CD14-positive monocyte (primary cell): ENCODE data around the gene RNF213. TPM values are rescaled to one million over a fixed set of nuclear protein-coding genes. Genes with fewer than 3 reads are reported as not detected.

Experiments used
- DNase-seq, 3 donors: peaks; one replicate each; pipeline ENCODE4 v3.0.0-alpha.2; 2011 to 2022
- H2AFZ ChIP-seq: 2 replicates; pipeline ENCODE4 v1.6.0; 2012; ENCODE audit warnings: mild to moderate bottlenecking, low read depth, low read length, inconsistent platforms; ENCODE audit not compliant: insufficient read depth, poor library complexity, severe bottlenecking
- H3K27ac ChIP-seq, 2 donors: 1 replicate in 1 of 2; 2 replicates in 1 of 2; pipeline ENCODE4 v1.5.1; 2012 to 2013; ENCODE audit warnings: low read length in 2 of 2, control low read depth in 1 of 2, inconsistent platforms in 1 of 2, low read depth in 1 of 2, mild to moderate bottlenecking in 1 of 2
- H3K27me3 ChIP-seq, 2 donors: one replicate each; pipeline versions ENCODE4 v1.6.0 to v1.6.1; 2011 to 2013; ENCODE audit warnings: low read length in 2 of 2; ENCODE audit not compliant: control insufficient read depth in 2 of 2, insufficient read depth in 2 of 2
- H3K36me3 ChIP-seq, 2 donors: replicated peaks in 1 of 2; 1 replicate in 1 of 2; 2 replicates in 1 of 2; pipeline versions ENCODE4 v1.5.1 to v1.6.1; 2012 to 2013; ENCODE audit warnings: low read length in 2 of 2, control low read depth in 1 of 2, inconsistent platforms in 1 of 2, mild to moderate bottlenecking in 1 of 2; ENCODE audit not compliant: insufficient read depth in 2 of 2, control insufficient read depth in 1 of 2
- H3K4me1 ChIP-seq, 2 donors: 1 replicate in 1 of 2; 2 replicates in 1 of 2; pipeline versions ENCODE4 v1.5.1 to v1.6.1; 2012 to 2013; ENCODE audit warnings: low read length in 2 of 2, control low read depth in 1 of 2, inconsistent platforms in 1 of 2, mild to moderate bottlenecking in 1 of 2, moderate library complexity in 1 of 2; ENCODE audit not compliant: insufficient read depth in 2 of 2, control insufficient read depth in 1 of 2
- H3K4me2 ChIP-seq: replicated peaks from 2 replicates; pipeline ENCODE3; 2012; ENCODE audit warnings: low read length, moderate library complexity, mild to moderate bottlenecking; ENCODE audit not compliant: poor library complexity, severe bottlenecking; ENCODE audit errors: extremely low read depth
- H3K4me3 ChIP-seq, 3 experiments: fragments of 200-600 bp in 1 of 3; sonication (generic) in 1 of 3; replicated peaks in 1 of 3; 1 replicate in 2 of 3; 2 replicates in 1 of 3; pipeline ENCODE4 v1.5.1; 2011 to 2013; ENCODE audit warnings: low read length in 3 of 3, mild to moderate bottlenecking in 3 of 3, control low read depth in 2 of 3, low read depth in 2 of 3, inconsistent platforms in 1 of 3, moderate library complexity in 1 of 3
- H3K79me2 ChIP-seq: 2 replicates; pipeline ENCODE4 v1.6.0; 2012; ENCODE audit warnings: mild to moderate bottlenecking, control low read depth, inconsistent platforms, low read length, moderate library complexity; ENCODE audit not compliant: insufficient read depth
- H3K9ac ChIP-seq: 2 replicates; pipeline ENCODE4 v1.6.0; 2017; ENCODE audit warnings: low read length, mild to moderate bottlenecking; ENCODE audit not compliant: insufficient read depth, poor library complexity, severe bottlenecking
- H3K9me3 ChIP-seq, 2 donors: replicated peaks in 1 of 2; 1 replicate in 1 of 2; 2 replicates in 1 of 2; pipeline versions ENCODE4 v1.5.1 to v1.6.1; 2012 to 2013; ENCODE audit warnings: low read length in 2 of 2, control low read depth in 1 of 2; ENCODE audit not compliant: control insufficient read depth in 1 of 2, insufficient read depth in 1 of 2
- H4K20me1 ChIP-seq: 2 replicates; pipeline ENCODE4 v1.6.0; 2012; ENCODE audit warnings: mild to moderate bottlenecking, low read length, control low read depth, moderate library complexity; ENCODE audit not compliant: insufficient read depth
- H3K27ac Mint-ChIP-seq, 7 donors: one replicate each; pipeline ENCODE4 v1.8.0; 2020; ENCODE audit warnings: mild to moderate bottlenecking in 7 of 7, mixed read lengths in 7 of 7, moderate library complexity in 6 of 7, inconsistent platforms in 2 of 7
- H3K27me3 Mint-ChIP-seq, 3 donors: one replicate each; pipeline ENCODE4 v1.8.0; 2021 to 2022; ENCODE audit warnings: low read depth in 3 of 3, mild to moderate bottlenecking in 3 of 3, mixed read lengths in 3 of 3, moderate library complexity in 3 of 3, inconsistent platforms in 1 of 3
- H3K36me3 Mint-ChIP-seq, 2 donors: one replicate each; pipeline ENCODE4 v1.8.0; 2020; ENCODE audit warnings: mixed read lengths in 2 of 2, inconsistent platforms in 1 of 2, mild to moderate bottlenecking in 1 of 2
- H3K4me1 Mint-ChIP-seq: one replicate; pipeline ENCODE4 v1.8.0; 2020; ENCODE audit warnings: mild to moderate bottlenecking, mixed read lengths
- H3K4me3 Mint-ChIP-seq, 2 donors: one replicate each; pipeline ENCODE4 v1.8.0; 2020; ENCODE audit warnings: mild to moderate bottlenecking in 2 of 2, mixed read lengths in 2 of 2, moderate library complexity in 1 of 2
- H3K9me3 Mint-ChIP-seq, 7 donors: one replicate each; pipeline ENCODE4 v1.8.0; 2020 to 2022; ENCODE audit warnings: mixed read lengths in 7 of 7, mild to moderate bottlenecking in 6 of 7, moderate library complexity in 6 of 7, inconsistent platforms in 2 of 7
- WGBS: methylation state at CpG from one replicate; pipeline ENCODE4 v1.1.5; 2013; ENCODE audit warnings: missing lambda C conversion rate; ENCODE audit not compliant: insufficient coverage; 5-methylcytosine and 5-hydroxymethylcytosine counted together
- intact Hi-C, 2 donors: fragments of 100-400 bp; cut with micrococcal nuclease; formaldehyde crosslinking; loops; one replicate each; pipeline versions ENCODE4 v1.15.0 to v1.15.1; 2023
- polyA plus RNA-seq, 3 donors: library from polyadenylated mRNA; depleted of rRNA in 1 of 3; unstranded in 2 of 3; stranded (reverse) in 1 of 3; fragments of 300-500 nt in 2 of 3; fragments of >200 nt in 1 of 3; fragmentation: Illumina TruSeq in 2 of 3; gene quantifications; 1 replicate in 2 of 3; 2 replicates in 1 of 3; pipeline ENCODE4 v1.2.3, GENCODE V29; 2012 to 2021
- TF ChIP-seq, protein P1 (sequence below): fragments of 200-600 bp; IDR thresholded peaks from one replicate; pipeline ENCODE4 v1.8.0; 2022; ENCODE audit warnings: antibody characterized with exemption, mild to moderate bottlenecking

The RNF213 gene
- polyA plus RNA-seq, 3 donors, result 10.3 to 196 (median 18.1) TPM

DNA sequence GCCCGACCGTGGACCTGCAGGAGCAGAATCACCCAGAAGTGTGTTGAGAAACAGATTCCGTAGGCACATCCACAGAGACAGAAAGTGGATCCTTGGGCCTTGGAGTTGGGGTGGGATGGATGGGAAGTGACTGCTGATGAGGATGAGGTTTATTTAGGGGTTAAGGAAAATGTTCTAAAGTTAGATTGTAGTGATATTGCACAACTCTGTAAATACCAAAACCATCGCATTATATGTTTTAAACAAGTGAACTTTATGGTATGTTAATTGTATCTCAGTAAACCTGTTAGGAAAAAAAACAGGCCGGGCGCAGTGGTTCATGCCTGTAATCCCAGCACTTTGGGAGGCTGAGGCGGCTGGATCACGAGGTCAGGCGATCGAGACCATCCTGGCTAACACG is 157.9 kb downstream of the RNF213 start:
- Histone ChIP-seq H3K79me2 (peaks cover 6% of the 10 kb centered on the region), H3K27me3 (peaks cover 6 to 11% of the 10 kb centered on the region in 2 donors), H3K27ac (no peak overlapping the region), H2AFZ (no peak overlapping the region), H3K9me3 (no peaks in the 10 kb centered on the region), H4K20me1 (peaks cover 6% of the 10 kb centered on the region), H3K9ac (no peak overlapping the region), H3K36me3 (peaks cover 15 to 21% of the 10 kb centered on the region in 2 donors), H3K4me2 (no peak overlapping the region), H3K4me1 (peaks cover 15 to 20% of the 10 kb centered on the region in 2 donors), H3K4me3 (no peak overlapping the region)
- H3K9me3 Mint-ChIP-seq, result peaks cover 0 to 7% (median 0%) of the 10 kb centered on the region in 7 donors
- no peak for DNase-seq
- H3K4me3 Mint-ChIP-seq, result no peak overlapping the region
- H3K27me3 Mint-ChIP-seq, result peaks cover 9 to 13% (median 12%) of the 10 kb centered on the region in 3 donors
- intact Hi-C loops, result loop anchor here in 1 of 2 donors (5.0 kb wide), 1 partner anchor 34 kb away; no protein-coding TSS in a partner anchor
- peaks cover 18% of the 10 kb centered on the region for H3K4me1 Mint-ChIP-seq
- WGBS, result 96% methylated on average over 8 of the region's 11 CpGs
- TF ChIP-seq, protein P1, sequence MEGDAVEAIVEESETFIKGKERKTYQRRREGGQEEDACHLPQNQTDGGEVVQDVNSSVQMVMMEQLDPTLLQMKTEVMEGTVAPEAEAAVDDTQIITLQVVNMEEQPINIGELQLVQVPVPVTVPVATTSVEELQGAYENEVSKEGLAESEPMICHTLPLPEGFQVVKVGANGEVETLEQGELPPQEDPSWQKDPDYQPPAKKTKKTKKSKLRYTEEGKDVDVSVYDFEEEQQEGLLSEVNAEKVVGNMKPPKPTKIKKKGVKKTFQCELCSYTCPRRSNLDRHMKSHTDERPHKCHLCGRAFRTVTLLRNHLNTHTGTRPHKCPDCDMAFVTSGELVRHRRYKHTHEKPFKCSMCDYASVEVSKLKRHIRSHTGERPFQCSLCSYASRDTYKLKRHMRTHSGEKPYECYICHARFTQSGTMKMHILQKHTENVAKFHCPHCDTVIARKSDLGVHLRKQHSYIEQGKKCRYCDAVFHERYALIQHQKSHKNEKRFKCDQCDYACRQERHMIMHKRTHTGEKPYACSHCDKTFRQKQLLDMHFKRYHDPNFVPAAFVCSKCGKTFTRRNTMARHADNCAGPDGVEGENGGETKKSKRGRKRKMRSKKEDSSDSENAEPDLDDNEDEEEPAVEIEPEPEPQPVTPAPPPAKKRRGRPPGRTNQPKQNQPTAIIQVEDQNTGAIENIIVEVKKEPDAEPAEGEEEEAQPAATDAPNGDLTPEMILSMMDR, result no peak
- peaks cover 23 to 29% of the 10 kb centered on the region in 2 donors for H3K36me3 Mint-ChIP-seq
- no peak overlapping the region for H3K27ac Mint-ChIP-seq

DNA sequence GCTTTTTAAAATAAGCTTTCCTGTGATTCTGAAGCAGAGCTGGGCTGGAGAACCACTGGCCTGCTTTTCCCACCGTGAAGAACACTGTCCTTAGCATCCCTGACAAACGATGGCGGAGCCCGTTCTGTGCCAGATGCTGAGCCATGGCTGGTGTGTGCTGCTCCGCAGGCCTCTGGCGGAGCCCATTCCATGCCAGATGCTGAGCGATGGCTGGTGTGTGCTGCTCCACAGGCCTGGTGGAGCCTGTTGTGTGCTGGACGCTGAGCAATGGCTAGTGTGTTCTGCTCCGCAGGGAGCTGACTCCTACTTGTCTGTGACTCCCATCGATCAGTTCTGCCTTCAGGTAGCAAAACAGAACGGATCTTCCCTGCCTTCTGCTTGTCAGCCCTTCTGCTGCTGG is 158.6 kb downstream of the RNF213 start:
- Histone ChIP-seq H3K4me2 (no peak overlapping the region), H3K27me3 (peaks cover 0 to 4% of the 10 kb centered on the region in 2 donors), H3K4me1 (peaks cover 14 to 17% of the 10 kb centered on the region in 2 donors), H4K20me1 (peaks cover 6% of the 10 kb centered on the region), H3K27ac (no peak overlapping the region), H3K36me3 (peaks cover 15 to 21% of the 10 kb centered on the region in 2 donors), H3K79me2 (peaks cover 6% of the 10 kb centered on the region), H3K4me3 (no peak overlapping the region), H3K9me3 (no peaks in the 10 kb centered on the region), H3K9ac (no peak overlapping the region), H2AFZ (no peak overlapping the region)
- no peak for DNase-seq
- Mint-ChIP-seq H3K4me1 (peaks cover 14% of the 10 kb centered on the region), H3K27me3 (peaks cover 3 to 9% (median 6%) of the 10 kb centered on the region in 3 donors), H3K36me3 (peaks cover 23 to 25% of the 10 kb centered on the region in 2 donors), H3K4me3 (no peak overlapping the region), H3K9me3 (peaks cover 0 to 4% (median 0%) of the 10 kb centered on the region in 7 donors), H3K27ac (peak overlapping the region in 2 of 7 donors; percentile 41 to 60)
- intact Hi-C loops, result loop anchor here in 1 of 2 donors (5.0 kb wide), 1 partner anchor 33 kb away; no protein-coding TSS in a partner anchor
- TF ChIP-seq, protein P1, result no peak
- 94% methylated on average over 11 of the region's 11 CpGs for WGBS
